Smooth muscle cell (in vitro differentiated cells): ENCODE results near the gene CASP10. TPM values are rescaled to one million over a fixed set of nuclear protein-coding genes. Genes with fewer than 3 reads are reported as not detected.
"Not testable (repeated sequence)": the region's sequence is repeated elsewhere in the genome, so short reads cannot be mapped to it uniquely, and the experiment has no call there.

Experiments used
- DNase-seq: peaks from one replicate; lab custom pipeline; 2025; ENCODE audit not compliant: unreplicated experiment; lab: John Stamatoyannopoulos, UW
- H2AFZ ChIP-seq: fragments of 200-600 bp; sonication (generic); 2 replicates; pipeline ENCODE4 v1.6.0; 2016; ENCODE audit warnings: antibody characterized with exemption, low read depth, mild to moderate bottlenecking
- H3F3A ChIP-seq: fragments of 200-600 bp; sonication (generic); 2 replicates; pipeline ENCODE4 v1.6.0; 2017; ENCODE audit warnings: antibody characterized with exemption, low read depth
- H3K27ac ChIP-seq: fragments of 200-600 bp; sonication (generic); 2 replicates; pipeline ENCODE4 v1.5.1; 2016; ENCODE audit warnings: low read depth, mild to moderate bottlenecking
- H3K27me3 ChIP-seq: fragments of 200-600 bp; sonication (generic); 2 replicates; pipeline ENCODE4 v1.6.1; 2016; ENCODE audit warnings: low read depth, mild to moderate bottlenecking
- H3K36me3 ChIP-seq: fragments of 200-600 bp; sonication (generic); 2 replicates; pipeline ENCODE4 v1.5.1; 2016; ENCODE audit warnings: low read depth
- H3K4me1 ChIP-seq: fragments of 200-600 bp; sonication (generic); 2 replicates; pipeline ENCODE4 v1.5.1; 2016; ENCODE audit warnings: low read depth
- H3K4me2 ChIP-seq: fragments of 200-600 bp; sonication (generic); 2 replicates; pipeline ENCODE4 v1.6.0; 2016; ENCODE audit warnings: mild to moderate bottlenecking
- H3K4me3 ChIP-seq: fragments of 200-600 bp; sonication (generic); 2 replicates; pipeline ENCODE4 v1.5.1; 2016; ENCODE audit warnings: mild to moderate bottlenecking
- H3K79me2 ChIP-seq: fragments of 200-600 bp; sonication (generic); 2 replicates; pipeline ENCODE4 v1.6.0; 2016; ENCODE audit warnings: low read depth, mild to moderate bottlenecking
- H3K9ac ChIP-seq: fragments of 200-600 bp; sonication (generic); 2 replicates; pipeline ENCODE4 v1.6.0; 2016; ENCODE audit warnings: low read depth
- H3K9me3 ChIP-seq: fragments of 200-600 bp; sonication (generic); replicated peaks from 2 replicates; pipeline ENCODE4 v1.5.1; 2016; ENCODE audit warnings: low read depth
- H4K20me1 ChIP-seq: fragments of 200-600 bp; sonication (generic); 2 replicates; pipeline ENCODE4 v1.6.0; 2016; ENCODE audit warnings: low read depth
- WGBS: methylation state at CpG from one replicate; pipeline ENCODE4 v1.1.7; 2016; ENCODE audit warnings: low lambda C conversion rate; 5-methylcytosine and 5-hydroxymethylcytosine counted together
- polyA plus RNA-seq: library from polyadenylated mRNA; unstranded; fragments of >200 nt; fragmentation: Nextera tagmentation; extraction: Ambion mirVana; gene quantifications from 2 replicates; pipeline ENCODE4 v1.2.1, GENCODE V29; 2016
- total RNA-seq: library from RNA; depleted of rRNA; stranded (reverse); fragments of >200 nt; gene quantifications from 2 replicates; pipeline ENCODE4 v1.2.3, GENCODE V29; 2014
- TF ChIP-seq, protein P1 (sequence below): fragments of 200-600 bp; sonication (generic); IDR thresholded peaks from 2 replicates; pipeline ENCODE4 v1.5.1; 2017; ENCODE audit warnings: borderline replicate concordance, mild to moderate bottlenecking, antibody characterized with exemption; ENCODE audit not compliant: insufficient read depth, poor library complexity, severe bottlenecking

Gene CASP10
- total and polyA plus RNA-seq, 2 experiments from 2014 or later: 0.36 to 1.1 TPM

GRCh38 chr2:201237486-201238123 is 54.7 kb downstream of the CASP10 start:
- no peak overlapping the region for H3K9ac ChIP-seq
- TF ChIP-seq, protein P1, sequence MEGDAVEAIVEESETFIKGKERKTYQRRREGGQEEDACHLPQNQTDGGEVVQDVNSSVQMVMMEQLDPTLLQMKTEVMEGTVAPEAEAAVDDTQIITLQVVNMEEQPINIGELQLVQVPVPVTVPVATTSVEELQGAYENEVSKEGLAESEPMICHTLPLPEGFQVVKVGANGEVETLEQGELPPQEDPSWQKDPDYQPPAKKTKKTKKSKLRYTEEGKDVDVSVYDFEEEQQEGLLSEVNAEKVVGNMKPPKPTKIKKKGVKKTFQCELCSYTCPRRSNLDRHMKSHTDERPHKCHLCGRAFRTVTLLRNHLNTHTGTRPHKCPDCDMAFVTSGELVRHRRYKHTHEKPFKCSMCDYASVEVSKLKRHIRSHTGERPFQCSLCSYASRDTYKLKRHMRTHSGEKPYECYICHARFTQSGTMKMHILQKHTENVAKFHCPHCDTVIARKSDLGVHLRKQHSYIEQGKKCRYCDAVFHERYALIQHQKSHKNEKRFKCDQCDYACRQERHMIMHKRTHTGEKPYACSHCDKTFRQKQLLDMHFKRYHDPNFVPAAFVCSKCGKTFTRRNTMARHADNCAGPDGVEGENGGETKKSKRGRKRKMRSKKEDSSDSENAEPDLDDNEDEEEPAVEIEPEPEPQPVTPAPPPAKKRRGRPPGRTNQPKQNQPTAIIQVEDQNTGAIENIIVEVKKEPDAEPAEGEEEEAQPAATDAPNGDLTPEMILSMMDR: no peak
- no peaks in the 10 kb centered on the region for H3K27me3 ChIP-seq
- WGBS: 57% methylated on average over 7 of the region's 7 CpGs
- no peak overlapping the region for H3K4me2 ChIP-seq
- DNase-seq: no peak
- H3K4me3 ChIP-seq: no peak overlapping the region
- H3K36me3 ChIP-seq: no peaks in the 10 kb centered on the region
- H3K27ac ChIP-seq: no peak overlapping the region
- no peaks in the 10 kb centered on the region for H3K79me2 ChIP-seq
- no peaks in the 10 kb centered on the region for H3K4me1 ChIP-seq
- H4K20me1 ChIP-seq: no peaks in the 10 kb centered on the region
- H3K9me3 ChIP-seq: no peaks in the 10 kb centered on the region
- H2AFZ ChIP-seq: no peak overlapping the region
- no peaks in the 10 kb centered on the region for H3F3A ChIP-seq

DNA sequence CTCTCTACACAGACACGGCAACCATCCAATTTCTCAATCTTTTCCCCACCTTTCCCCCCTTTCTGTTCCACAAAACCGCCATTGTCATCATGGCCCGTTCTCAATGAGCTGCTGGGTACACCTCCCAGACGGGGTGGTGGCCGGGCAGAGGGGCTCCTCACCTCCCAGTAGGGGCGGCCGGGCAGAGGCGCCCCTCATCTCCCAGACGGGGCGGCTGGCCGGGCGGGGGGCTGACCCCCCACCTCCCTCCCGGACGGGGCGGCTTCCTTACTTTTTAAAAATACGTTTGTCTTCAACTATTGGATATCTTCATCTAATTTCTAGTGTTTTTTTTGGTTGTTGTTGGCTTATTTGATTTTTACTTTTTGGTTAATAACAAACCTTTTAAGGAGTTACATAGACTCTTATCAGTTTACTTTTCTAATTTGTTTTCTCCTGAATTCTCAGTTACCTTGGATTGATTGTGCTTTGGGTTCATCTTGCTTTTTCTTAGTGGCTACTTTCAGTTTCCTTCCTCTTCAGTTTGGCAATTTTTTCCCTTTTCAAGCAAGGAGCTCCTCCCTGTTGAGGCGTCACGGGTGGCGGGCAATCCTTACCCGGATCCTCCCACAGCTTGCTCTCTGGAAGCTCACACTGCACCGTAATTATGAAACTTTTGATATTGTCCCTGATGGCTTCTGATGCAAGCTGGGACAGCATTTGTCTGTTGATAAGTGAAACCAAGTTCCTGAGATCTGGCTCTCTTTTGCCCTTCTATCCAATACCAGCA is 56.4 kb downstream of the CASP10 start:
- not testable (repeated sequence) for H3K27me3 ChIP-seq, H3K4me2 ChIP-seq, H3K9me3 ChIP-seq, H3K36me3 ChIP-seq, H3K27ac ChIP-seq, H3K79me2 ChIP-seq, DNase-seq, H3K9ac ChIP-seq, H2AFZ ChIP-seq, H3K4me1 ChIP-seq, H3K4me3 ChIP-seq, H4K20me1 ChIP-seq, H3F3A ChIP-seq
- WGBS: 98% methylated on average over 21 of the region's 21 CpGs

DNA sequence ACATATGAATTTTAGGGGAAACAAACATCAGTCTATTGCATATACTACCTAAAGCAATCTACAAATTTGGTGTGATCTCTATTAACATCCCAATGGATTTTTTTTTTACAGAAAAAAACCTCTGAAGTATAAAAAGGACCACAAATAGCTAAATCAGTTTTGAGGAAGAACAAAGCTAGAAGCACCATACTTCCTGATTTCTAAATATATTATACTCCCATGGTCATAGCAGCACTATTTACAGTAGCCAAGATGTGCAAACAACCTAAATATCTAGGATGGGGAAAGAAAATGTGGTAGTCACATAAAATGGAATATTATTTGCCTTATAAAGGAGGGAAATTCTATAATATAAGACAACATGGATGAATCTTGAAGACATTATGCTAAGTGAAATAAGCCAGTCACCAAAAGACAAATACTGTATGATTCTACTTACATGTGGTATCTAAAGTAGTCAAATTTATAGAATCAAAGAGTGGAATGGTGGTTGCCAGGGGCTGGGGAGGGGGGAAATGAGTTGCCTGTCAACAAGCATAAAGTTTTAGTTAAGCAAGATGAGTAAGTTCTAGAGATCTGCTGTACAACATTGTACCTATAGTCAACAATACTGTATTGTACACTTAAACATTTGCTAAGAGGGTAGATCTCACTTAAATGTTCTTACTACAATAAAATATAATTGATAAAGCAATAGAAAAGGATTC is 59.8 kb downstream of the CASP10 start:
- Histone ChIP-seq H4K20me1 (no peaks in the 10 kb centered on the region), H3F3A (no peaks in the 10 kb centered on the region)
- no peak for DNase-seq

DNA sequence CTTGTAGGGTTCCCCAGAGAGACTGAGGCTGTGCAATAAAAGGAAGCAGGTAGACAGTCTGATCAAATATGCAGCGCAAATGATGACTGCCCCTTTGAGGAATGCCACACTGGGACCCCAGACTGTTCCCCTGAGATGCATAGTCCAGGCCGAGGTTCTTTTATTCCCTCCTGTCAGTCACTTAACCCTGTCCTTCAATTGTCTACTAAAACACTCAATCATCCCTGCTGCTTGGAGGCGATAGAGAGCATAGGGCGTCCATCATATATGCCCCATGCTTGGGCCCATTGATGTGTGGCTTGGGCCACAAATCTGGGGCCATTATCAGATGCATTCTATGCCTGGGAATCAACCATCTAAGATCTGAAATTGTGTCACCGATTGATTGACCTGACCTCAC is 61.9 kb downstream of the CASP10 start:
- Histone ChIP-seq H3K27me3 (no peaks in the 10 kb centered on the region), H3K4me1 (no peaks in the 10 kb centered on the region), H3K27ac (no peak overlapping the region), H3K4me3 (no peak overlapping the region), H2AFZ (no peak overlapping the region), H3K9me3 (no peaks in the 10 kb centered on the region), H3F3A (no peaks in the 10 kb centered on the region), H3K9ac (no peak overlapping the region), H3K4me2 (no peak overlapping the region), H4K20me1 (no peaks in the 10 kb centered on the region), H3K36me3 (no peaks in the 10 kb centered on the region), H3K79me2 (no peaks in the 10 kb centered on the region)
- no peak for DNase-seq
- TF ChIP-seq, protein P1: no peak
- WGBS: 93% methylated on average over 5 of the region's 5 CpGs

More for the DNA sequence above, 59.8 kb downstream of the CASP10 start:
- Histone ChIP-seq H3K27ac (no peak overlapping the region), H2AFZ (no peak overlapping the region), H3K79me2 (no peaks in the 10 kb centered on the region), H3K4me2 (no peak overlapping the region), H3K4me1 (no peaks in the 10 kb centered on the region), H3K36me3 (no peaks in the 10 kb centered on the region), H3K9ac (no peak overlapping the region), H3K4me3 (no peak overlapping the region), H3K27me3 (no peaks in the 10 kb centered on the region), H3K9me3 (no peaks in the 10 kb centered on the region)
- TF ChIP-seq, protein P1: no peak
